GM19468 (cell line): Measurements from ENCODE around the gene NAP1L4.

ENCODE experiments used
- ATAC-seq: cut with Tn5 transposase; IDR thresholded peaks from one replicate; pipeline ENCODE4 v1.9.1; 2021; ENCODE audit warnings: mild to moderate bottlenecking, moderate library complexity, moderate number of reproducible peaks; ENCODE audit not compliant: unreplicated experiment; ENCODE audit errors: extremely low read depth

Gene NAP1L4

GRCh38 chr11:3011891-3012885 lies 20.1 kb upstream of the NAP1L4 start:
- ATAC-seq, result no peak

- no peak for ATAC-seq
Measured at GRCh38 chr11:3010521-3011275, 18.6 kb upstream of the NAP1L4 start.

- ATAC-seq, result no peak
Measured at GRCh38 chr11:3010004-3010403, 17.9 kb upstream of the NAP1L4 start.

GRCh38 chr11:3009481-3009880 lies 17.4 kb upstream of the NAP1L4 start:
- no peak for ATAC-seq

- ATAC-seq, result no peak
Measured at GRCh38 chr11:3008746-3009336, 16.7 kb upstream of the NAP1L4 start.

- ATAC-seq, result no peak
Measured at GRCh38 chr11:3007404-3008010, 15.4 kb upstream of the NAP1L4 start.

GRCh38 chr11:3006505-3007260 lies 14.6 kb upstream of the NAP1L4 start:
- no peak for ATAC-seq

- no peak for ATAC-seq
Measured at GRCh38 chr11:3004481-3004880, 12.4 kb upstream of the NAP1L4 start.

- no peak for ATAC-seq
Measured at GRCh38 chr11:3003396-3004231, 11.5 kb upstream of the NAP1L4 start.

- ATAC-seq, result no peak
Measured at GRCh38 chr11:3002871-3003270, 10.7 kb upstream of the NAP1L4 start.

GRCh38 chr11:3002351-3002861 lies 10.3 kb upstream of the NAP1L4 start:
- ATAC-seq, result no peak

GRCh38 chr11:3001496-3001895 lies 9.4 kb upstream of the NAP1L4 start:
- ATAC-seq, result no peak

GRCh38 chr11:3000032-3000961 lies 8.2 kb upstream of the NAP1L4 start:
- no peak for ATAC-seq

GRCh38 chr11:2999464-2999998 lies 7.4 kb upstream of the NAP1L4 start:
- ATAC-seq, result no peak

- ATAC-seq, result no peak
Measured at GRCh38 chr11:2998073-2998850, 6.1 kb upstream of the NAP1L4 start.

GRCh38 chr11:2997406-2997805 lies 5.3 kb upstream of the NAP1L4 start:
- no peak for ATAC-seq

- ATAC-seq, result no peak
Measured at GRCh38 chr11:2996976-2997375, 4.8 kb upstream of the NAP1L4 start.
